ENCODE data around the gene NCOA7. TPM values are rescaled to one million over a fixed set of nuclear protein-coding genes. Genes with fewer than 3 reads are reported as not detected.
A peak's percentile ranks its signal among the peaks of the same experiment; 100 is the strongest.

The NCOA7 gene
- total RNA-seq, 1 donor: 52.7 TPM

DNA sequence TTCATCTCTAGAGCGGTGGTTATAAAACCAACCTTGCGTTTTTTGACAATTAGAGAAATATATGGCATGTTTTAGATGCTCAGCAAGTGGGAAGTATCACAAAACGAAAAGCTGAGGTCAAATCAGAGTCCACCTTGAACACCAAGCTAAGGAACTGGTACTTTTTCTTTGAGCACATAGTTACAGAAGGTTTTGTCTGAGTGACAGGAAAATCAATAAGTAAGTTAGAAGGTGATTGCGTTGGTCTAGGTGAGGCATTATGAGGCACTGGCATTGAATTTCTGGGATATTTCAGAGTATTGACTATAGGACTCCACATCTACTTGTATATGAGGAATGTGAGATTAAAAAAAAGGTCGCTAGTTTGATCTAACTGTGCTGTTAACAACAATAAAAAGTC, 165.2 kb downstream of the NCOA7 start:
- peak overlapping the region; percentile 84 for H3K4me3 ChIP-seq (ENCODE audit: low read depth, low read length)
- DNase-seq (ENCODE audit: low read depth): no peak
- TF ChIP-seq, protein P1, sequence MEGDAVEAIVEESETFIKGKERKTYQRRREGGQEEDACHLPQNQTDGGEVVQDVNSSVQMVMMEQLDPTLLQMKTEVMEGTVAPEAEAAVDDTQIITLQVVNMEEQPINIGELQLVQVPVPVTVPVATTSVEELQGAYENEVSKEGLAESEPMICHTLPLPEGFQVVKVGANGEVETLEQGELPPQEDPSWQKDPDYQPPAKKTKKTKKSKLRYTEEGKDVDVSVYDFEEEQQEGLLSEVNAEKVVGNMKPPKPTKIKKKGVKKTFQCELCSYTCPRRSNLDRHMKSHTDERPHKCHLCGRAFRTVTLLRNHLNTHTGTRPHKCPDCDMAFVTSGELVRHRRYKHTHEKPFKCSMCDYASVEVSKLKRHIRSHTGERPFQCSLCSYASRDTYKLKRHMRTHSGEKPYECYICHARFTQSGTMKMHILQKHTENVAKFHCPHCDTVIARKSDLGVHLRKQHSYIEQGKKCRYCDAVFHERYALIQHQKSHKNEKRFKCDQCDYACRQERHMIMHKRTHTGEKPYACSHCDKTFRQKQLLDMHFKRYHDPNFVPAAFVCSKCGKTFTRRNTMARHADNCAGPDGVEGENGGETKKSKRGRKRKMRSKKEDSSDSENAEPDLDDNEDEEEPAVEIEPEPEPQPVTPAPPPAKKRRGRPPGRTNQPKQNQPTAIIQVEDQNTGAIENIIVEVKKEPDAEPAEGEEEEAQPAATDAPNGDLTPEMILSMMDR (IDR thresholded peaks at IDR 0.05; ENCODE audit: insufficient read depth, low read depth, low read length): no peak

DNA sequence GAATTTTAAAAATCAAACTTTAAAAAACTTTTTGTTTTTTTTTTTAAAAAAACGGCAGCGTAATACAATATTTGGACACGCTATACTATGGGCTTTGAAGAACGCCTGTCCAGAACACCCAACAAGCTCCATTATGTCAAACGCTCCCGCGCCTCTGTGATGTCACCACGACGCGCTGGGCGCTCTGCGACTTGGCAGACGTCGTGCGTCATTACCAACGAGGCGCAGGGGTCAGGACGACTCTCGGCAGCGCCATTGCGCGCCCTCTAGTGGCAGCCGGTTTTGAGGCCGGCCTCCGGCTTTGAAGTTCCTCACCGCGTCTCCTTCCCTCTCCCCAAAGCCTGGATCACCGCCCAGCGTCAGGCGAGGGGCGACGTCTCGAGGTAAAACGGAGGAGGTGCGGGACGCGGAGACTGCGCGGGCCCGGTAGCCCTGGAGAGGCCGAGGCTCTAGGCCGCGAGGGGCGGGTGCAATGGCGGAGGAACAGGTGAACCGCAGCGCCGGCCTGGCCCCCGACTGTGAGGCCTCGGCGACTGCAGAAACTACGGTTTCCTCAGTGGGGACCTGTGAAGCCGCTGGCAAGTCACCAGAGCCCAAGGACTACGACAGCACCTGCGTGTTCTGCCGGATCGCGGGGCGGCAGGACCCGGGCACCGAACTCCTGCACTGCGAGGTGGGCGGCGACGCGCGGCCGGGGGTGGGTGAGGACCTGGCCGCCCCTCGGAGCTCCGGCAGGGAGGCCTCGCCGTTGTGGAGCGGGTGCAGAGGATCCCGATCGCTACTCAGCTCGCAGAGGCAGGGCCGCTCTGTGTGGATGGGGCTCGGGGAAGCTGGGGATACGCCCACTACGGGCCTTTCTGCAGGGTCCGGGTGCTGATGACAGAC, 166.0 kb downstream of the NCOA7 start, which contains the start of gene HINT3:
HINT3 (plus strand) TSS at position 265 of the 885 bp plus-strand sequence; CDS start at position 473, 208 bp downstream.
- DNase-seq (ENCODE audit: low read depth): peak; percentile 98
- peak within 1 kb of the TSS; percentile 84 for H3K4me3 ChIP-seq (ENCODE audit: low read depth, low read length)
- TF ChIP-seq, protein P1 (IDR thresholded peaks at IDR 0.05; ENCODE audit: insufficient read depth, low read depth, low read length): peak; percentile 93

DNA sequence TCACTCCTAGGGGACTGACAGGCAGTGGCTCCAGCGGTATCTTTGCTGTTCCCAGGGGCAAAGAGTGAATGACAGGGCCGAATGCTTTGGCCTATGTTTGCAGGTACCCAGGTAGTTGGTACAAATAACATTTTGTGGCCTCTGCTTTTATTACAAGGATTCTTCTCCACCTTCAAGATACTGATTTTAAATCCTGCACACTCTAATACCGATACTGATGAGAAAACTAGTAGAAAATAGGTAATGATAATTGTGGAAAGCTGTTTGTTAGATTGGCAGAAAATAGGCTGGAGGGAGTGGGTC, 166.6 kb downstream of the NCOA7 start:
- DNase-seq (ENCODE audit: low read depth): no peak
- H3K4me3 ChIP-seq (ENCODE audit: low read depth, low read length): peak overlapping the region; percentile 84
- TF ChIP-seq, protein P1 (IDR thresholded peaks at IDR 0.05; ENCODE audit: insufficient read depth, low read depth, low read length): no peak

DNA sequence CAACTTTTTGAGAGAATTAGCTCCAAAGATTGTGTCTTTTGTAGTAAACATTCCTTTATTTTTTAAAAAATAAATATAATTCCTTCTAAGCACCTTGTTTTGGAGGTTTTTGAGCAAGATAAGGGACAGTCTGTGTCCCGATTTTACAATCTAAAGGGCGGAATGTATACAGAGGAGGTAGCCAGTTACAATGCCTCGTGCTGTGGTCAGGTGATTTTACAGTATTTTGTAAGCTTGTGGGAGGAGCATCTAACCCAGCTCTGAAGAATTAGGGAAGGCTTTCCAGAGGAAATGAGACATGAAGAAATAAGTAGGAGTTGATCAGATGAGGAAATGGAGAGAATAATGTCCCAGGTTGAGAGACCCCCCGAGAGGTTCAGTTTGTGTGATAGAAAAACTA, 167.1 kb downstream of the NCOA7 start:
- TF ChIP-seq, protein P1 (IDR thresholded peaks at IDR 0.05; ENCODE audit: insufficient read depth, low read depth, low read length): no peak
- peak overlapping the region; percentile 84 for H3K4me3 ChIP-seq (ENCODE audit: low read depth, low read length)
- DNase-seq (ENCODE audit: low read depth): peak; percentile 85

DNA sequence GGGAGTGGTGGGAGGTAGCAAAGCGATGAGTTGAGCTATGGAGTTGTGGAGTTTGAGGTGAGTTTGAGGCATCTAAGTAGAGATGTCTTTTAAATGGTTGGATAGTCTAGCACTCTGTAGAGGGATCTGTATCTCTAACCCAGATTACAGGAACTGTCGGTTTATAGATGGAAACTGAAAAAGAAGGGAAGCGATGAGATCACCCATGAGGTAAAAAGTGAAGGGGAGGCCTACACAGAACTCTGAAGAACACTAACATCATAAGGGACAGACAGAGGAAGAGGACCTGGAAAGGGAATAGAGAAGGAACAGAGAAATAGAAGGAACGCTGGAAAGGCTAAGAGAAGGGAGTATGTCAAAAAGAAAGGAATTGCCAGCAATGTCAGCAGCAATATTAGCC, 168.3 kb downstream of the NCOA7 start:
- no peak overlapping the region for H3K4me3 ChIP-seq (ENCODE audit: low read depth, low read length)
- TF ChIP-seq, protein P1 (IDR thresholded peaks at IDR 0.05; ENCODE audit: insufficient read depth, low read depth, low read length): no peak
- DNase-seq (ENCODE audit: low read depth): no peak

DNA sequence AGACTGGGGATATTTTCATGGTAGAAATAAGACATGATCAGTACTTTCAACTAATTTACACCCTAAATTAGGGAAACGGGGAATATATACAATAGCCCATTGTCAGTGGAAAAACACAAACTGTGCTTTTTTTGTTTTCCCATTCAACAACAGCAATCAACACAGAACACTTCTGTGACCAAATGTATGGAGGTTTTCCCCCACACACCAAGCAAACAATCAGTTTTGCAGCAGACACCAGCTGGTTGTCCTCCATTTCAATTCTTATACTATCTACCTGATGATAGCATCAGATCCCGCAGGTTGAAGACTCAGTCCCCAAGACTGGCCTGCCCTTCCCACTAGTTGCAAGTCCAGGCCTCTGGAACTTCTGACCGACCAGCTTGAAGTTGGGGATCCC, 170.4 kb downstream of the NCOA7 start:
- H3K4me3 ChIP-seq (ENCODE audit: low read depth, low read length): no peak overlapping the region
- no peak for DNase-seq (ENCODE audit: low read depth)
- TF ChIP-seq, protein P1 (IDR thresholded peaks at IDR 0.05; ENCODE audit: insufficient read depth, low read depth, low read length): no peak

Data from fibroblast of villous mesenchyme (primary cell).